GM12892 (cell line): ENCODE results near the gene CDK5RAP2.

ENCODE experiments used
- POLR2A ChIP-seq: IDR thresholded peaks from 2 replicates; pipeline ENCODE4 v1.6.1; 2011; ENCODE audit warnings: low read depth, low read length, control low read depth
- POLR2AphosphoS5 ChIP-seq: IDR thresholded peaks from 2 replicates; pipeline ENCODE4 v1.6.1; 2011; ENCODE audit warnings: low read depth, low read length, control low read depth
- TAF1 ChIP-seq: IDR thresholded peaks from 2 replicates; pipeline ENCODE4 v1.6.1; 2011; ENCODE audit warnings: low read depth, mild to moderate bottlenecking, control low read depth, low read length, borderline replicate concordance

DNA sequence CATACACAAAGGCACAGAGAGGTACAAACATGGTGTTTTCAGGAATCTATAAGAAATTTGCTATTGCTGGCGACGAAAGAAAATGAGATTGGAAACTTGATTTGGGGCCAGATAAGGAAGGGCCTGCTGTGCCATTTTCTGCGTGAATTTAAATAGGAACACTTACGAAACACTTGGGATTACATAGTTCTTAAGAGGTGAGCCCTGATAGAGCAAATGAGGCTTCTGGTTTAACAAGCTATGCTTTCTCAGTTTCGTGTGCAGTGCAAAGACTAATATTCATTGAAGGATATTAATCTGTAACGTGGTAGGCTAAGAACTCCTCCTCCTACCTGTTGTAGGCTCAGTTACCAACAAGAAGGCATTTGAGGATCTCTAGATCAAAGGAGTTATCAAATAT, 93.1 kb downstream of the CDK5RAP2 start:
- TF ChIP-seq POLR2A = no peak
- TF ChIP-seq POLR2AphosphoS5 = no peak
- no peak for TF ChIP-seq TAF1
